GM12878 (cell line): Measurements from ENCODE around the gene STK32A.

Experiments used
- CBFB ChIP-seq: IDR thresholded peaks from 2 replicates; pipeline ENCODE4 v1.6.1; 2016; ENCODE audit warnings: antibody characterized with exemption, low read depth
- CTCF ChIP-seq, 3 experiments: IDR thresholded peaks in 2 of 3; conservative IDR thresholded peaks in 1 of 3; 2 replicates each; pipeline ENCODE4 v1.5.1; 2011; ENCODE audit warnings: low read depth in 3 of 3, low read length in 3 of 3, mild to moderate bottlenecking in 3 of 3, control low read depth in 2 of 3, moderate library complexity in 2 of 3, inconsistent platforms in 1 of 3, mixed read lengths in 1 of 3; ENCODE audit not compliant: control insufficient read depth in 2 of 3, insufficient read depth in 1 of 3; ENCODE audit errors: extremely low read depth in 1 of 3
- GABPA ChIP-seq: IDR thresholded peaks from 2 replicates; pipeline ENCODE4 v1.6.1; 2014; ENCODE audit warnings: antibody characterized with exemption, low read depth, mild to moderate bottlenecking, inconsistent platforms
- POLR2A ChIP-seq: IDR thresholded peaks from 2 replicates; pipeline ENCODE4 v1.6.1; 2011; ENCODE audit warnings: low read depth, mild to moderate bottlenecking, low read length

GRCh38 chr5:147327905-147328304, 93.1 kb downstream of the STK32A start:
- TF ChIP-seq GABPA, result no peak
- no peak for TF ChIP-seq CTCF (IDR thresholded peaks at IDR 0.05 in 2 of 3, conservative IDR thresholded peaks at IDR 0.05 in 1 of 3; ENCODE audit: control insufficient read depth in 2 of 3, extremely low read depth in 1 of 3, insufficient read depth in 1 of 3, low read depth in 3 of 3, low read length in 3 of 3)
- TF ChIP-seq POLR2A, result no peak
- TF ChIP-seq CBFB, result no peak
